Measurements from ENCODE around the gene CC2D2A. TPM values are rescaled to one million over a fixed set of nuclear protein-coding genes. Genes with fewer than 3 reads are reported as not detected.

CC2D2A gene
- total RNA-seq, result 10 to 100 TPM; 16.3 to 47.4 (median 25.1) TPM

- ATAC-seq (ENCODE audit: low FRiP score in 2 of 2) (peak; percentile 86 to 92), DNase-seq (peak in 1 of 2 donors; percentile 29)
- peak within 1 kb of the TSS in 2 of 4 donors; percentile 4 to 37 for H3K27ac ChIP-seq
Observed at GRCh38 chr4:15469402-15470127, at the start of gene CC2D2A. TSS of gene CC2D2A (plus strand) at chr4:15469882. CDS start at chr4:15475933, 6,051 bp downstream.

GRCh38 chr4:15420642-15421041 is 49.0 kb upstream of the CC2D2A start:
- H3K4me1 ChIP-seq, result peaks cover 0 to 5% (median 2%) of the 10 kb centered on the region in 4 donors
- TF ChIP-seq CTCF (IDR thresholded peaks at IDR 0.05), result no peak
- no peak for TF ChIP-seq POLR2AphosphoS5 (IDR thresholded peaks at IDR 0.05)
- no peak for TF ChIP-seq EP300 (IDR thresholded peaks at IDR 0.05)
- TF ChIP-seq POLR2A (IDR thresholded peaks at IDR 0.05), result no peak

More at GRCh38 chr4:15469402-15470127, at the start of gene CC2D2A:
- peak within 1 kb of the TSS; percentile 39 to 62 (median 55) for H3K4me3 ChIP-seq
- WGBS, 2 donors, result 7 to 8% methylated on average over 14 of the region's 14 CpGs
- no peaks in the 10 kb centered on the region for H3K36me3 ChIP-seq
- peaks cover 9 to 25% (median 14%) of the 10 kb centered on the region in 4 donors for H3K4me1 ChIP-seq
- TF ChIP-seq POLR2AphosphoS5 (IDR thresholded peaks at IDR 0.05) (no peak), CTCF (IDR thresholded peaks at IDR 0.05) (no peak), POLR2A (IDR thresholded peaks at IDR 0.05) (no peak), EP300 (IDR thresholded peaks at IDR 0.05) (no peak)
- no peaks in the 10 kb centered on the region for H3K27me3 ChIP-seq
- H3K9me3 ChIP-seq, result no peaks in the 10 kb centered on the region

GRCh38 chr4:15423285-15423711 is 46.4 kb upstream of the CC2D2A start:
- Histone ChIP-seq H3K27ac (no peak overlapping the region), H3K36me3 (no peaks in the 10 kb centered on the region), H3K27me3 (no peaks in the 10 kb centered on the region), H3K4me3 (no peak overlapping the region), H3K4me1 (peaks cover 0 to 10% (median 1%) of the 10 kb centered on the region in 4 donors), H3K9me3 (no peaks in the 10 kb centered on the region)
- DNase-seq (peak in 1 of 2 donors; percentile 20), ATAC-seq (ENCODE audit: low FRiP score in 2 of 2) (no peak)
- 72 to 82% methylated on average over 5 of the region's 5 CpGs for WGBS, 2 donors
- no peak for TF ChIP-seq POLR2A (IDR thresholded peaks at IDR 0.05)
- TF ChIP-seq POLR2AphosphoS5 (IDR thresholded peaks at IDR 0.05), result no peak
- TF ChIP-seq CTCF (IDR thresholded peaks at IDR 0.05), result no peak
- no peak for TF ChIP-seq EP300 (IDR thresholded peaks at IDR 0.05)

More at GRCh38 chr4:15420642-15421041, 49.0 kb upstream of the CC2D2A start:
- no peak overlapping the region for H3K4me3 ChIP-seq
- no peaks in the 10 kb centered on the region for H3K36me3 ChIP-seq
- 39 to 71% methylated on average over 2 of the region's 2 CpGs for WGBS, 2 donors
- DNase-seq, result no peak
- H3K27me3 ChIP-seq, result no peaks in the 10 kb centered on the region
- no peaks in the 10 kb centered on the region for H3K9me3 ChIP-seq
- ATAC-seq (ENCODE audit: low FRiP score in 2 of 2), result peak in 1 of 2 donors; percentile 67
- no peak overlapping the region for H3K27ac ChIP-seq

- no peak overlapping the region for H3K4me3 ChIP-seq
- no peaks in the 10 kb centered on the region for H3K36me3 ChIP-seq
- no peaks in the 10 kb centered on the region for H3K9me3 ChIP-seq
- DNase-seq (no peak), ATAC-seq (ENCODE audit: low FRiP score in 2 of 2) (no peak)
- no peak overlapping the region for H3K27ac ChIP-seq
- H3K27me3 ChIP-seq, result no peaks in the 10 kb centered on the region
- WGBS, 2 donors, result 98 to 100% methylated on average over 2 of the region's 2 CpGs
- peaks cover 0 to 17% (median 3%) of the 10 kb centered on the region in 4 donors for H3K4me1 ChIP-seq
- TF ChIP-seq POLR2AphosphoS5 (IDR thresholded peaks at IDR 0.05) (no peak), CTCF (IDR thresholded peaks at IDR 0.05) (no peak), EP300 (IDR thresholded peaks at IDR 0.05) (no peak), POLR2A (IDR thresholded peaks at IDR 0.05) (no peak)
Observed at GRCh38 chr4:15425520-15425919, 44.2 kb upstream of the CC2D2A start.
